ENCODE measurements around the gene CFL2. TPM values are rescaled to one million over a fixed set of nuclear protein-coding genes. Genes with fewer than 3 reads are reported as not detected.

The CFL2 gene
- total and polyA plus RNA-seq, 12 donors = 42.8 to 228 (median 122) TPM

DNA sequence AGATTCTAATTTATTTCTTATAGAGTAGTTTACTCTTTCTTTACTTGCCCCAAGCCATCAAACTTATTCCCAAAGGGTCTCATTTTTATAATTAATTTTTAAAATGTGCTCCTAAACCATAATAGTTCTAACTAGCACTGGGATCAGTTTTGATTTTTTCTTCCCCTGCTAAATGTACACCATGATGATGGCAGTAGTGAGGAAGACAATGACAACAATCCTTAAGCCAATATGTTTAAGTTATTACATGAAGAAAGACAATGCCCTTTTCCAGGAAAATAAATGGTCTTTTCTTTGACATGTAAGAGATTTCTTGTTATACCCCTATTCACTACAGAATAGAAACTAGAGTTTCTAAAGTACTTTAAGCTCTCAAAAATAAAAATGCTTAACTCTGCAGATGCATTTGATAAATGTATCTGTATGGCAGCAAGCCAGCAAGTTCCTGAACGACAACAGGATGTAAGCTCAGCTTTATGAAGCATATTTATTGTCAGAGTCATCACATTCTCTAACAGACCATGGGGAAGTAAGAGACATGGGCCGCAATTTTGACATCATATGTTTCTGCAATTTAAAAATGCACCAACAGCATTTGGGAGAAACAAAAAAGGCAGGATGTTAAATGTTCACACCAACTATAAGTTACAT lies 48.5 kb downstream of the CFL2 start:
- H3K4me1 ChIP-seq (replicated peaks in 1 of 2) = peaks cover 0 to 7% of the 10 kb centered on the region in 2 donors
- peak; percentile 42 to 79 (median 54) for DNase-seq
- H3K9me3 ChIP-seq (replicated peaks in 1 of 3) = no peaks in the 10 kb centered on the region
- TF ChIP-seq POLR2A (IDR thresholded peaks at IDR 0.05) = no peak
- no peak for TF ChIP-seq CTCF (IDR thresholded peaks at IDR 0.05)
- H3K27me3 ChIP-seq = no peaks in the 10 kb centered on the region
- intact Hi-C loops (cut with DNase I) = no loop called here
- H3K36me3 ChIP-seq (replicated peaks in 1 of 2) = no peaks in the 10 kb centered on the region
- WGBS, 4 donors = 27 to 31% (median 30%) methylated on average over 2 of the region's 2 CpGs
- no peak overlapping the region for H3K4me3 ChIP-seq
- peak overlapping the region in 2 of 5 donors; percentile 56 to 73 for H3K27ac ChIP-seq

DNA sequence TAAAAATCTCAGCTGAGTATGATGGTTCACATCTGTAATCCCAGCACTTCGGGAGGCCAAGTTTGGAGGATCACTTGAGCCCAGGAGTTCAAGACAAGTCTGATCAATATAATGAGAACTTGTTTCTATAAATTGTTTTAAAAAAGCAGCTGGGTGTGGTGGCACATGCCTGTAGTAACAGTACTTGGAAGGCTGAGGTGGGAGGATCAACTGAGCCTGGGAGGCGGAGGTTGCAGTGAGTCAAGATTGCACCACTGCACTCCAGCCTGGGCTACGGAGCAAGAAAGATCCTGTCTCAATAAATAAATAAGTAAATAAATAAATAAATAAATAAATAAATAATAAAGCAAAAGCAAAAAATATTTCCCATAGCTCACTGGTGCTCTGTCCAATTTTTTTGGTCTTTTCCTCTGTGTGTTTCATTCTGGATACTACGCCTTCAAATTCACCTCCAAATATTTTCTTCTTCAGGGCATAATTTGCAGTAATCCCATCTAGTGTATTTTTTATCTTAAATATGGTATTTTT lies 51.8 kb downstream of the CFL2 start:
- no peaks in the 10 kb centered on the region for H3K9me3 ChIP-seq (replicated peaks in 1 of 3)
- no peaks in the 10 kb centered on the region for H3K27me3 ChIP-seq
- intact Hi-C loops (cut with DNase I) = no loop called here
- 94 to 97% (median 95%) methylated on average over 4 of the region's 4 CpGs for WGBS, 4 donors
- H3K4me3 ChIP-seq = no peak overlapping the region
- no peak overlapping the region for H3K27ac ChIP-seq
- H3K4me1 ChIP-seq (replicated peaks in 1 of 2) = peaks cover 0 to 7% of the 10 kb centered on the region in 2 donors
- DNase-seq = no peak
- H3K36me3 ChIP-seq (replicated peaks in 1 of 2) = no peaks in the 10 kb centered on the region
- TF ChIP-seq CTCF (IDR thresholded peaks at IDR 0.05) (no peak), POLR2A (IDR thresholded peaks at IDR 0.05) (no peak)

- Histone ChIP-seq H3K27ac (no peak overlapping the region), H3K4me3 (no peak overlapping the region), H3K9me3 (replicated peaks in 1 of 3) (no peaks in the 10 kb centered on the region), H3K36me3 (replicated peaks in 1 of 2) (no peaks in the 10 kb centered on the region), H3K4me1 (replicated peaks in 1 of 2) (no peaks in the 10 kb centered on the region), H3K27me3 (no peaks in the 10 kb centered on the region)
- DNase-seq = no peak
- no peak for TF ChIP-seq CTCF (IDR thresholded peaks at IDR 0.05)
- TF ChIP-seq POLR2A (IDR thresholded peaks at IDR 0.05) = no peak
- intact Hi-C loops (cut with DNase I) = no loop called here
These were observed 53.6 kb downstream of the CFL2 start for GRCh38 chr14:34660796-34661195.

Small RNA genes lying within 50 kb of the gene (small RNA-seq; reads per million reads assigned to genes)
- 0 reads per million in 2 donors for gene RNU6-1261P

Other genes starting within 250 kb of the CFL2 start
- 10 to 100 TPM; 26.2 to 85.1 (median 41.9) TPM for gene EAPP, start 174.9 kb downstream of the CFL2 start, total RNA-seq
- 10 to 100 TPM; 29.5 to 79.6 (median 29.7) TPM for gene EAPP, start 174.9 kb downstream of the CFL2 start, polyA plus RNA-seq
- gene SNX6, start 84.4 kb downstream of the CFL2 start, total RNA-seq = 100 to 1,000 TPM in 3 of 9 donors, 10 to 100 TPM in 6; 56.7 to 205 (median 87.1) TPM
- 100 to 1,000 TPM in 1 of 3 donors, 10 to 100 TPM in 2; 16.6 to 101 (median 26.7) TPM for gene SNX6, start 84.4 kb downstream of the CFL2 start, polyA plus RNA-seq
- gene BAZ1A, start 160.8 kb upstream of the CFL2 start, total RNA-seq = 10 to 100 TPM in 8 of 9 donors, 1 to 10 TPM in 1; 8.5 to 33.0 (median 14.3) TPM
- 10 to 100 TPM; 13.5 to 16.4 (median 15.8) TPM for gene BAZ1A, start 160.8 kb upstream of the CFL2 start, polyA plus RNA-seq